ENCODE data around the gene KYNU.

- TF ChIP-seq, protein P1, sequence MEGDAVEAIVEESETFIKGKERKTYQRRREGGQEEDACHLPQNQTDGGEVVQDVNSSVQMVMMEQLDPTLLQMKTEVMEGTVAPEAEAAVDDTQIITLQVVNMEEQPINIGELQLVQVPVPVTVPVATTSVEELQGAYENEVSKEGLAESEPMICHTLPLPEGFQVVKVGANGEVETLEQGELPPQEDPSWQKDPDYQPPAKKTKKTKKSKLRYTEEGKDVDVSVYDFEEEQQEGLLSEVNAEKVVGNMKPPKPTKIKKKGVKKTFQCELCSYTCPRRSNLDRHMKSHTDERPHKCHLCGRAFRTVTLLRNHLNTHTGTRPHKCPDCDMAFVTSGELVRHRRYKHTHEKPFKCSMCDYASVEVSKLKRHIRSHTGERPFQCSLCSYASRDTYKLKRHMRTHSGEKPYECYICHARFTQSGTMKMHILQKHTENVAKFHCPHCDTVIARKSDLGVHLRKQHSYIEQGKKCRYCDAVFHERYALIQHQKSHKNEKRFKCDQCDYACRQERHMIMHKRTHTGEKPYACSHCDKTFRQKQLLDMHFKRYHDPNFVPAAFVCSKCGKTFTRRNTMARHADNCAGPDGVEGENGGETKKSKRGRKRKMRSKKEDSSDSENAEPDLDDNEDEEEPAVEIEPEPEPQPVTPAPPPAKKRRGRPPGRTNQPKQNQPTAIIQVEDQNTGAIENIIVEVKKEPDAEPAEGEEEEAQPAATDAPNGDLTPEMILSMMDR (IDR thresholded peaks at IDR 0.05) = no peak
- TF ChIP-seq POLR2A (IDR thresholded peaks at IDR 0.05) = no peak
Measured at GRCh38 chr2:142997231-142997630, 119.8 kb downstream of the KYNU start.
